SK-N-SH (cell line): ENCODE data around the gene STARD7.

ENCODE experiments used
- CTCF ChIP-seq: fragments of 200-600 bp; sonication (generic); IDR thresholded peaks from 2 replicates; pipeline ENCODE4 v1.6.1; 2017; ENCODE audit warnings: antibody characterized with exemption, mild to moderate bottlenecking, moderate library complexity
- EP300 ChIP-seq, 2 experiments: IDR thresholded peaks; 2 replicates each; pipeline versions ENCODE4 v1.4.0 to v1.6.1; 2012; ENCODE audit warnings: borderline replicate concordance in 1 of 2, low read depth in 1 of 2, low read length in 1 of 2
- EZH2phosphoT487 ChIP-seq: fragments of 200-600 bp; sonication (generic); IDR thresholded peaks from 2 replicates; pipeline ENCODE4 v1.6.1; 2017; ENCODE audit warnings: low read depth, mixed run types, mild to moderate bottlenecking, antibody characterized with exemption, moderate library complexity, borderline replicate concordance
- MAX ChIP-seq: IDR thresholded peaks from 2 replicates; pipeline ENCODE4 v1.4.0; 2012; ENCODE audit warnings: low read depth
- NFIC ChIP-seq: IDR thresholded peaks from 2 replicates; pipeline ENCODE4 v1.4.0; 2012; ENCODE audit warnings: borderline replicate concordance
- NRF1 ChIP-seq: IDR thresholded peaks from 2 replicates; pipeline ENCODE4 v1.6.1; 2012; ENCODE audit warnings: low read depth, mild to moderate bottlenecking, low read length
- POLR2AphosphoS5 ChIP-seq: IDR thresholded peaks from 2 replicates; pipeline ENCODE4 v1.6.1; 2012; ENCODE audit warnings: low read depth, low read length
- RAD21 ChIP-seq: IDR thresholded peaks from 2 replicates; pipeline ENCODE4 v1.6.1; 2012; ENCODE audit warnings: mild to moderate bottlenecking, low read length
- RCOR1 ChIP-seq: fragments of 150-350 bp; IDR thresholded peaks from 2 replicates; pipeline ENCODE4 v1.6.1; 2017; ENCODE audit warnings: antibody characterized with exemption, low read length
- RFX5 ChIP-seq: IDR thresholded peaks from 2 replicates; pipeline ENCODE4 v1.6.1; 2012; ENCODE audit warnings: mild to moderate bottlenecking, improper control_type of control experiment, low read length
- RXRA ChIP-seq: IDR thresholded peaks from 2 replicates; pipeline ENCODE4 v1.4.0; 2012; ENCODE audit warnings: low read depth, mild to moderate bottlenecking, borderline replicate concordance
- TAF1 ChIP-seq: IDR thresholded peaks from 2 replicates; pipeline ENCODE4 v1.6.1; 2012; ENCODE audit warnings: low read depth, mild to moderate bottlenecking, low read length, moderate library complexity, borderline replicate concordance
- YY1 ChIP-seq: IDR thresholded peaks from 2 replicates; pipeline ENCODE4 v1.4.0; 2012; ENCODE audit warnings: low read depth, mild to moderate bottlenecking

DNA sequence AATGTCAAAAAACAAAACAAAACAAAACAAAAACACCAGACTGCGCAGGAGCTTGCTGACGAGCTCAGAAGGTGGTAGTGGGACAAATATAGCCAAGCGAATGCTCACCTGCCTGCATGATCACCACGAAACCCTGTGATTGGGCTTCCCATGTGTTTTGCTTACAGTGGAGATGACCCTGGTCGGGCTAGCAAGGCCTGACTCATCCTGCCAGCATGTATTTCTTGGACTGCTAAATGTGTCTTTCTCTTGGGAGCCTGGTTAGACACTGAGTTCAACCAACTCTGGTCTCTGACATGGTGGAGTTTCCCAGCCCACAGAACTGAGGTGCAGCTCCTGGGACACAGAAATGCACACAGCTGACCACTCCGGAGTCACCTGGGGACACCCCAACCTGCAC lies 32.7 kb downstream of the STARD7 start:
- TF ChIP-seq CTCF (no peak), TAF1 (no peak), MAX (0 out of 2 replicates have a peak, but pooled peaks have one; percentile 17), YY1 (no peak), RFX5 (no peak), EZH2phosphoT487 (no peak), RCOR1 (no peak), POLR2AphosphoS5 (no peak), EP300 (IDR thresholded peaks at IDR 0.05; ENCODE audit: borderline replicate concordance in 1 of 2, low read depth in 1 of 2, low read length in 1 of 2) (no peak), NRF1 (no peak), RXRA (no peak), NFIC (no peak), RAD21 (no peak)
